GM19463 (cell line): Measurements from ENCODE around the gene ZNF217.
A peak's percentile ranks its signal among the peaks of the same experiment; 100 is the strongest.
"Not testable (repeated sequence)": the region's sequence is repeated elsewhere in the genome, so short reads cannot be mapped to it uniquely, and the experiment has no call there.

Experiments used
- ATAC-seq: cut with Tn5 transposase; IDR thresholded peaks from one replicate; pipeline ENCODE4 v1.9.1; 2021; ENCODE audit warnings: mild to moderate bottlenecking, moderate library complexity; ENCODE audit not compliant: unreplicated experiment

The ZNF217 gene

GRCh38 chr20:53584550-53584913 is 9.1 kb downstream of the ZNF217 start:
- ATAC-seq = not testable (repeated sequence)

GRCh38 chr20:53583660-53584549 is 9.7 kb downstream of the ZNF217 start:
- ATAC-seq = not testable (repeated sequence)

GRCh38 chr20:53582574-53583351 is 10.9 kb downstream of the ZNF217 start:
- peak; percentile 35 for ATAC-seq

- ATAC-seq = no peak
Observed at GRCh38 chr20:53582251-53582570, 11.4 kb downstream of the ZNF217 start.

- no peak for ATAC-seq
Observed at GRCh38 chr20:53581444-53582250, 12.0 kb downstream of the ZNF217 start.

GRCh38 chr20:53580376-53581111 is 13.1 kb downstream of the ZNF217 start:
- no peak for ATAC-seq

- no peak for ATAC-seq
Observed at GRCh38 chr20:53579581-53580375, 13.9 kb downstream of the ZNF217 start.

- no peak for ATAC-seq
Observed at GRCh38 chr20:53579266-53579580, 14.4 kb downstream of the ZNF217 start.

GRCh38 chr20:53578492-53579222 is 15.0 kb downstream of the ZNF217 start:
- ATAC-seq = no peak

GRCh38 chr20:53576586-53577318 is 16.9 kb downstream of the ZNF217 start:
- ATAC-seq = no peak

GRCh38 chr20:53576195-53576580 is 17.5 kb downstream of the ZNF217 start:
- ATAC-seq = no peak

GRCh38 chr20:53575481-53576194 is 18.0 kb downstream of the ZNF217 start:
- no peak for ATAC-seq

- no peak for ATAC-seq
Observed at GRCh38 chr20:53574819-53575218, 18.8 kb downstream of the ZNF217 start.

- ATAC-seq = no peak
Observed at GRCh38 chr20:53574259-53574789, 19.3 kb downstream of the ZNF217 start.

- ATAC-seq = no peak
Observed at GRCh38 chr20:53571555-53572286, 21.9 kb downstream of the ZNF217 start.

GRCh38 chr20:53570446-53571276 is 23.0 kb downstream of the ZNF217 start:
- ATAC-seq = no peak
